ENCODE results near the gene YY2. TPM values are rescaled to one million over a fixed set of nuclear protein-coding genes. Genes with fewer than 3 reads are reported as not detected.

YY2 gene
- total RNA-seq, 1 donor from 2014 or later: 0.98 TPM

- Histone ChIP-seq H3K36me3 (no peaks in the 10 kb centered on the region), H3K27ac (no peak overlapping the region), H3K27me3 (no peaks in the 10 kb centered on the region), H3K9me3 (no peaks in the 10 kb centered on the region), H3K4me1 (no peaks in the 10 kb centered on the region), H3K4me3 (no peak overlapping the region)
- TF ChIP-seq POLR2A (IDR thresholded peaks at IDR 0.05) (no peak), POLR2AphosphoS5 (IDR thresholded peaks at IDR 0.05; ENCODE audit: insufficient read depth in 1 of 2, low read depth in 1 of 2) (no peak), CTCF (IDR thresholded peaks at IDR 0.05) (no peak)
- intact Hi-C loops (cut with DNase I): no loop called here
- DNase-seq (ENCODE audit: extremely low spot score in 2 of 2): no peak
Observed at GRCh38 chrX:21853578-21853977, 2.2 kb upstream of the YY2 start.

GRCh38 chrX:21856504-21856903 lies 717 bp downstream of the YY2 start:
- Histone ChIP-seq H3K36me3 (no peaks in the 10 kb centered on the region), H3K9me3 (no peaks in the 10 kb centered on the region), H3K27me3 (no peaks in the 10 kb centered on the region), H3K4me3 (no peak overlapping the region), H3K4me1 (no peaks in the 10 kb centered on the region), H3K27ac (no peak overlapping the region)
- DNase-seq (ENCODE audit: extremely low spot score in 2 of 2): no peak
- intact Hi-C loops (cut with DNase I): no loop called here
- TF ChIP-seq POLR2A (IDR thresholded peaks at IDR 0.05): no peak

GRCh38 chrX:21863241-21863640 lies 7.5 kb downstream of the YY2 start:
- no peak for TF ChIP-seq POLR2AphosphoS5 (IDR thresholded peaks at IDR 0.05; ENCODE audit: insufficient read depth in 1 of 2, low read depth in 1 of 2)
- TF ChIP-seq POLR2A (IDR thresholded peaks at IDR 0.05): no peak
- no peaks in the 10 kb centered on the region for H3K9me3 ChIP-seq
- DNase-seq (ENCODE audit: extremely low spot score in 2 of 2): no peak
- no peaks in the 10 kb centered on the region for H3K4me1 ChIP-seq
- H3K36me3 ChIP-seq: no peaks in the 10 kb centered on the region
- H3K27me3 ChIP-seq: no peaks in the 10 kb centered on the region
- H3K4me3 ChIP-seq: no peak overlapping the region
- no peak overlapping the region for H3K27ac ChIP-seq
- intact Hi-C loops (cut with DNase I): no loop called here

- Histone ChIP-seq H3K4me1 (no peaks in the 10 kb centered on the region), H3K36me3 (no peaks in the 10 kb centered on the region), H3K9me3 (no peaks in the 10 kb centered on the region), H3K27me3 (no peaks in the 10 kb centered on the region), H3K4me3 (no peak overlapping the region), H3K27ac (no peak overlapping the region)
- TF ChIP-seq CTCF (IDR thresholded peaks at IDR 0.05) (no peak), POLR2AphosphoS5 (IDR thresholded peaks at IDR 0.05; ENCODE audit: insufficient read depth in 1 of 2, low read depth in 1 of 2) (no peak), POLR2A (IDR thresholded peaks at IDR 0.05) (no peak)
- DNase-seq (ENCODE audit: extremely low spot score in 2 of 2): no peak
- intact Hi-C loops (cut with DNase I): no loop called here
Observed at GRCh38 chrX:21865436-21865835, 9.6 kb downstream of the YY2 start.

GRCh38 chrX:21870494-21870893 lies 14.7 kb downstream of the YY2 start:
- intact Hi-C loops (cut with DNase I): no loop called here

More at GRCh38 chrX:21870494-21870893, 14.7 kb downstream of the YY2 start:
- no peak for TF ChIP-seq POLR2A (IDR thresholded peaks at IDR 0.05)
- TF ChIP-seq CTCF (IDR thresholded peaks at IDR 0.05): no peak
- no peak for TF ChIP-seq POLR2AphosphoS5 (IDR thresholded peaks at IDR 0.05; ENCODE audit: insufficient read depth in 1 of 2, low read depth in 1 of 2)
- Histone ChIP-seq H3K27me3 (no peaks in the 10 kb centered on the region), H3K4me1 (no peaks in the 10 kb centered on the region), H3K4me3 (no peak overlapping the region), H3K9me3 (no peaks in the 10 kb centered on the region), H3K27ac (no peak overlapping the region), H3K36me3 (no peaks in the 10 kb centered on the region)
- DNase-seq (ENCODE audit: extremely low spot score in 2 of 2): no peak
